ENCODE data around the gene CD2. TPM values are rescaled to one million over a fixed set of nuclear protein-coding genes. Genes with fewer than 3 reads are reported as not detected.
A peak's percentile ranks its signal among the peaks of the same experiment; 100 is the strongest.

CD2 gene
- total RNA-seq, 1 donor = not detected

- TF ChIP-seq CTCF (IDR thresholded peaks at IDR 0.05; ENCODE audit: insufficient read depth, low read depth, low read length) = peak; percentile 59
- no peak overlapping the region for H3K4me3 ChIP-seq (ENCODE audit: low read depth, low read length)
- peak; percentile 34 for DNase-seq (ENCODE audit: low read depth)
These were observed 63.4 kb downstream of the CD2 start for GRCh38 chr1:116817582-116818064.

Other genes starting within 250 kb of the CD2 start
- 9.7 and 13.8 TPM in 2 replicates for gene CD58, start 183.4 kb upstream of the CD2 start, total RNA-seq
- gene IGSF3, start 86.7 kb upstream of the CD2 start, total RNA-seq = 3.5 and 13.8 TPM in 2 replicates
- 22.5 and 22.9 TPM in 2 replicates for gene PTGFRN, start 155.5 kb downstream of the CD2 start, total RNA-seq
- gene CD101, start 247.3 kb downstream of the CD2 start, total RNA-seq = under 0.01 TPM in 2 replicates